Lower lobe of right lung (tissue), 2 donors: Measurements from ENCODE around the gene CACNA2D1. TPM values are rescaled to one million over a fixed set of nuclear protein-coding genes. Genes with fewer than 3 reads are reported as not detected.

Source experiments
- ATAC-seq, 2 donors: fragments of 200-7000 bp; cut with Tn5 transposase; one replicate each; pipeline ENCODE4 v1.9.1; 2020 to 2022; ENCODE audit warnings: mild to moderate bottlenecking in 2 of 2, moderate library complexity in 2 of 2
- DNase-seq: peaks from one replicate; pipeline ENCODE4 v3.0.0-alpha.2; 2020
- H3K27ac ChIP-seq: fragments of 200-600 bp; one replicate; pipeline ENCODE4 v1.8.0; 2022
- H3K27me3 ChIP-seq: fragments of 200-600 bp; one replicate; pipeline ENCODE4 v1.8.0; 2022; ENCODE audit warnings: low read depth
- H3K36me3 ChIP-seq: fragments of 200-600 bp; one replicate; pipeline ENCODE4 v1.8.0; 2022; ENCODE audit warnings: mild to moderate bottlenecking
- H3K4me1 ChIP-seq: fragments of 200-600 bp; one replicate; pipeline ENCODE4 v1.8.0; 2022
- H3K4me3 ChIP-seq: fragments of 200-600 bp; one replicate; pipeline ENCODE4 v1.8.0; 2022; ENCODE audit warnings: mild to moderate bottlenecking
- H3K9me3 ChIP-seq: fragments of 200-600 bp; one replicate; pipeline ENCODE4 v1.8.0; 2022
- CTCF ChIP-seq: fragments of 200-600 bp; IDR thresholded peaks from one replicate; pipeline ENCODE4 v1.8.0; 2022; ENCODE audit warnings: antibody characterized with exemption, mild to moderate bottlenecking
- intact Hi-C: fragments of 100-400 bp; cut with DNase I; formaldehyde crosslinking; loops from one replicate; pipeline ENCODE4 v1.11.0; 2022
- total RNA-seq: library from RNA; stranded (reverse); fragmentation: NEBNext Ultra II Directional; extraction: Animal tissue kit (Norgen Biotek cat#: 25700); gene quantifications from one replicate; pipeline ENCODE4 v1.2.1, GENCODE V29; 2021
- donor health status: DM: no; HTN: yes; CAD: no; lungs with severe emphysema.

CACNA2D1 gene
- total RNA-seq, 1 donor from 2014 or later: 12.5 TPM

- Histone ChIP-seq H3K4me1 (no peaks in the 10 kb centered on the region), H3K36me3 (no peaks in the 10 kb centered on the region), H3K4me3 (no peak overlapping the region), H3K27me3 (no peaks in the 10 kb centered on the region), H3K27ac (no peak overlapping the region), H3K9me3 (no peaks in the 10 kb centered on the region)
- intact Hi-C loops: no loop called here
- TF ChIP-seq CTCF: no peak
- DNase-seq: no peak
- ATAC-seq: no peak
Observed at GRCh38 chr7:81944058-81944457, 499.5 kb downstream of the CACNA2D1 start.

- TF ChIP-seq CTCF: no peak
- Histone ChIP-seq H3K9me3 (no peaks in the 10 kb centered on the region), H3K4me1 (no peaks in the 10 kb centered on the region), H3K27ac (no peak overlapping the region), H3K36me3 (no peaks in the 10 kb centered on the region), H3K4me3 (no peak overlapping the region), H3K27me3 (no peaks in the 10 kb centered on the region)
- intact Hi-C loops: no loop called here
- DNase-seq (no peak), ATAC-seq (no peak)
Observed at GRCh38 chr7:81937091-81937490, 506.5 kb downstream of the CACNA2D1 start.

- Histone ChIP-seq H3K36me3 (no peaks in the 10 kb centered on the region), H3K27ac (no peak overlapping the region), H3K27me3 (no peaks in the 10 kb centered on the region), H3K4me3 (no peak overlapping the region), H3K4me1 (no peaks in the 10 kb centered on the region), H3K9me3 (no peaks in the 10 kb centered on the region)
- DNase-seq (no peak), ATAC-seq (no peak)
- intact Hi-C loops: no loop called here
- TF ChIP-seq CTCF: no peak
Observed at GRCh38 chr7:81934596-81935301, 508.8 kb downstream of the CACNA2D1 start.

- no peaks in the 10 kb centered on the region for H3K9me3 ChIP-seq
- no peaks in the 10 kb centered on the region for H3K4me1 ChIP-seq
- DNase-seq (no peak), ATAC-seq (no peak)
- no peak overlapping the region for H3K27ac ChIP-seq
- H3K27me3 ChIP-seq: no peaks in the 10 kb centered on the region
- no peaks in the 10 kb centered on the region for H3K36me3 ChIP-seq
- intact Hi-C loops: no loop called here
- H3K4me3 ChIP-seq: no peak overlapping the region
- TF ChIP-seq CTCF: no peak
Observed at GRCh38 chr7:81932936-81933335, 510.6 kb downstream of the CACNA2D1 start.

- no peak overlapping the region for H3K27ac ChIP-seq
- ATAC-seq: no peak
- intact Hi-C loops: no loop called here
- no peaks in the 10 kb centered on the region for H3K27me3 ChIP-seq
- H3K36me3 ChIP-seq: no peaks in the 10 kb centered on the region
- no peaks in the 10 kb centered on the region for H3K4me1 ChIP-seq
- no peak overlapping the region for H3K4me3 ChIP-seq
- H3K9me3 ChIP-seq: no peaks in the 10 kb centered on the region
- no peak for DNase-seq
- TF ChIP-seq CTCF: no peak
Observed at GRCh38 chr7:81929386-81929785, 514.2 kb downstream of the CACNA2D1 start.
